ENCODE measurements around the gene PIK3R5.
"Not testable (repeated sequence)": the region's sequence is repeated elsewhere in the genome, so short reads cannot be mapped to it uniquely, and the experiment has no call there.

Gene PIK3R5

GRCh38 chr17:8985054-8985701 lies 19.7 kb upstream of the PIK3R5 start:
- FAIRE-seq, result no peak

GRCh38 chr17:8984225-8984624 lies 18.7 kb upstream of the PIK3R5 start:
- not testable (repeated sequence) for FAIRE-seq

GRCh38 chr17:8981443-8981842 lies 15.9 kb upstream of the PIK3R5 start:
- no peak for FAIRE-seq

- no peak for FAIRE-seq
These were observed 14.2 kb upstream of the PIK3R5 start for GRCh38 chr17:8979715-8980114.

- no peak for FAIRE-seq
These were observed 11.1 kb upstream of the PIK3R5 start for GRCh38 chr17:8976638-8977037.

- no peak for FAIRE-seq
These were observed 9.7 kb upstream of the PIK3R5 start for GRCh38 chr17:8975091-8975725.

GRCh38 chr17:8969901-8970300 lies 4.4 kb upstream of the PIK3R5 start:
- no peak for FAIRE-seq

GRCh38 chr17:8968503-8968902 lies 3.0 kb upstream of the PIK3R5 start:
- no peak for FAIRE-seq

- no peak for FAIRE-seq
These were observed 2.4 kb upstream of the PIK3R5 start for GRCh38 chr17:8967861-8968260.

GRCh38 chr17:8966926-8967325 lies 1.4 kb upstream of the PIK3R5 start:
- no peak for FAIRE-seq

- no peak for FAIRE-seq
These were observed 610 bp downstream of the PIK3R5 start for GRCh38 chr17:8964801-8965393.

GRCh38 chr17:8963647-8964258 lies 1.8 kb downstream of the PIK3R5 start:
- FAIRE-seq, result no peak

GRCh38 chr17:8963014-8963413 lies 2.5 kb downstream of the PIK3R5 start:
- FAIRE-seq, result no peak

- FAIRE-seq, result no peak
These were observed 3.7 kb downstream of the PIK3R5 start for GRCh38 chr17:8961829-8962228.

- no peak for FAIRE-seq
These were observed 5.0 kb downstream of the PIK3R5 start for GRCh38 chr17:8960325-8961140.

GRCh38 chr17:8959312-8959918 lies 6.1 kb downstream of the PIK3R5 start:
- FAIRE-seq, result no peak

GRCh38 chr17:8957721-8958120 lies 7.8 kb downstream of the PIK3R5 start:
- FAIRE-seq, result no peak

- FAIRE-seq, result no peak
These were observed 9.0 kb downstream of the PIK3R5 start for GRCh38 chr17:8956465-8956902.

- FAIRE-seq, result no peak
These were observed 10.2 kb downstream of the PIK3R5 start for GRCh38 chr17:8955021-8955959.

GRCh38 chr17:8954339-8954738 lies 11.2 kb downstream of the PIK3R5 start:
- FAIRE-seq, result no peak

GRCh38 chr17:8953156-8953885 lies 12.2 kb downstream of the PIK3R5 start:
- no peak for FAIRE-seq

Data from A204.1 (cell line).